Amygdala (tissue), 56 donors: Measurements from ENCODE around the gene MSRB1.

ENCODE experiments used
- DNase-seq, 56 donors: peaks; one replicate each; lab custom pipeline; 2025; lab: John Stamatoyannopoulos, UW

MSRB1 gene

GRCh38 chr16:1919327-1919998 lies 23.5 kb downstream of the MSRB1 start:
- no peak for DNase-seq

- no peak for DNase-seq
Observed at GRCh38 chr16:1918351-1919326, 24.4 kb downstream of the MSRB1 start, which contains the start of gene HS3ST6. TSS of gene HS3ST6 (minus strand) at chr16:1918415. CDS start at chr16:1918323, 92 bp downstream.

- no peak for DNase-seq
Observed at GRCh38 chr16:1917665-1918350, 25.2 kb downstream of the MSRB1 start.

GRCh38 chr16:1917056-1917664 lies 25.8 kb downstream of the MSRB1 start:
- DNase-seq, result no peak

- DNase-seq, result no peak
Observed at GRCh38 chr16:1916640-1916990, 26.4 kb downstream of the MSRB1 start.

GRCh38 chr16:1915732-1916639 lies 27.0 kb downstream of the MSRB1 start:
- no peak for DNase-seq

GRCh38 chr16:1914988-1915387 lies 28.0 kb downstream of the MSRB1 start:
- DNase-seq, result no peak

GRCh38 chr16:1914084-1914608 lies 28.9 kb downstream of the MSRB1 start:
- no peak for DNase-seq

GRCh38 chr16:1913327-1914083 lies 29.5 kb downstream of the MSRB1 start:
- no peak for DNase-seq

- DNase-seq, result no peak
Observed at GRCh38 chr16:1912215-1912543, 30.8 kb downstream of the MSRB1 start.

GRCh38 chr16:1911467-1912214 lies 31.4 kb downstream of the MSRB1 start:
- no peak for DNase-seq

- no peak for DNase-seq
Observed at GRCh38 chr16:1909561-1910231, 33.3 kb downstream of the MSRB1 start.

GRCh38 chr16:1908983-1909382 lies 34.0 kb downstream of the MSRB1 start:
- DNase-seq, result no peak

GRCh38 chr16:1908184-1908583 lies 34.8 kb downstream of the MSRB1 start:
- DNase-seq, result no peak

- no peak for DNase-seq
Observed at GRCh38 chr16:1907226-1907860, 35.7 kb downstream of the MSRB1 start.

- DNase-seq, result no peak
Observed at GRCh38 chr16:1906846-1907165, 36.2 kb downstream of the MSRB1 start.
